Uterus (tissue), 2 donors: ENCODE results near the gene NUDT3.
"Not testable (repeated sequence)": the region's sequence is repeated elsewhere in the genome, so short reads cannot be mapped to it uniquely, and the experiment has no call there.

Experiments
- CTCF ChIP-seq, 4 experiments: fragments of 200-600 bp in 2 of 4; fragments of 450-650 bp in 2 of 4; sonication (generic) in 2 of 4; IDR thresholded peaks; one replicate each; pipeline ENCODE4 v1.5.1; 2016 to 2019; ENCODE audit warnings: antibody characterized with exemption in 4 of 4, mild to moderate bottlenecking in 2 of 4, moderate library complexity in 1 of 4
- POLR2A ChIP-seq, 2 donors: fragments of 450-650 bp; IDR thresholded peaks; one replicate each; pipeline ENCODE4 v1.6.1; 2016; ENCODE audit warnings: antibody characterized with exemption in 2 of 2, mild to moderate bottlenecking in 1 of 2, moderate library complexity in 1 of 2

- TF ChIP-seq CTCF, POLR2A (IDR thresholded peaks at IDR 0.05): not testable (repeated sequence)
Observed at GRCh38 chr6:34407915-34408314, 15.4 kb upstream of the NUDT3 start.
